SKM-1 (cell line): ENCODE results near the gene PPP3R2.
"Not testable (repeated sequence)": the region's sequence is repeated elsewhere in the genome, so short reads cannot be mapped to it uniquely, and the experiment has no call there.

ENCODE experiments used
- DNase-seq: peaks from one replicate; lab custom pipeline; 2025; ENCODE audit not compliant: unreplicated experiment; lab: John Stamatoyannopoulos, UW

Gene PPP3R2

DNA sequence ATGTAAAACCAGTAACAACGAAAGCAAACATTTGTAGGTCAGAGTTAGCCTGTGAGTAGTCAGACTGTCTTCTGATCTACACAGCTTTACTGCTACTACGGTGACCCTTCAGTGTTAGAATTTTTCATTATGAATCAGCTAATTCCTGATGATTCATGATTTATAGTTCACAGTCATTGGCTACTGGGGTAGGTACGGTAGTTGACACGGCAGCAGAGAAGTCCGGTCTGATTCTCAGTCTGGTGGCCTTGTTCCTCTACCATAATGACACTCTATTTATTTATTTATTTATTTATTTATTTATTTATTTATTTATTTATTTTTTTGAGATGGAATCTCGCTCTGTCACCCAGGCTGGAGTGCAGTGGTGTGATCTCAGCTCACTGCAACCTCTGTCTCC is 4.7 kb downstream of the PPP3R2 start:
- DNase-seq: not testable (repeated sequence)

DNA sequence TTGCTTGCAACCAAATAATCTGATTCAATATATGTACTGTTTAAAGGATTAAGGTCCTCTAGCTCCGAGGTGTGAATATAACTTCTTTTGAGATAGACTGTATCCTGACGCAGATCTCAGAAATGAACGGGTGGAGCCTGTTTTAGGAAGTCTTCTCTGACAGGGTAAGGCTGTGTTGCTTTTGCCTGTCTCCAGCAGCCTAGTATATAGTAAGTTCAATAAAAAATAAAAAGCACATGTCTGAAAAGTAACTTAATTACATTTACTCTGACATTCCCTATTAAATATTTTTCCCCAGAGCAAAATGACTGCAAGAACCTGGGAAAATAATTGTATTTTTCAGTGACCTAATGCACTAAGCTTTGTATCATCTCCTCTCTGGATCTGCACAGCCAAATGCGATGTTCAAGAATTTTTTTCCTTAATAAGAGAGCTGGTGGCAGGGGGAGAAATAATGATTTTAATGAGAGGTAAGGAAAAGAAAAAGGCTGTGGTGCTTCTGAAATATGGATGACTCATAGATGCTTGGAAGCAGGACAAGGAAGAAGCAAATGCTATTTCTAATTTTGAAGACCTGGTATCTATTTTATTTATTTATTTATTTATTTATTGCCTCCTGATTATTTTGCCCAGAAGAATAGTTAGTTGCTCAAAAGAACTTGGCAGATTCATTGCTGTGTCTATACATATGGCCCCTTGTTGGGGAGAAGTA is 7.3 kb downstream of the PPP3R2 start:
- DNase-seq: no peak

DNA sequence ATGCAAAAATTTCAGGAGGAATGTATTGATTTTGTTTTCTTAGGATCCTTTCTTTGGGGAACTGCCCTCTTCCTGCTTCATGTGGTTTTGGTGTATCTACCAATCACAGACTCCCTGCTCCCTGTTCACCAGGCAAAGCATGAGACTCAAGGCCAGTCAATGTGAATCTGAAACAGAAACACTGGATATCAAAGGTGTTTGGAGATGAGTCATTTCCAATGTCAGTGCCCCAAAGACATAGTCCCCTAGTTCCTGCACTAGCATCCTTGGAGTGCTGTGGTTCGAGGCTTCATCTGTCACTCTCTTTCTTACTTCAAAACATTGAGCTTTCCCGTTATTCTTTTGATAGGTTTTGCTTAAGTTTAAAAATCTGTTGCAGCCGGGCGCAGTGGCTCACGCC is 8.1 kb downstream of the PPP3R2 start:
- no peak for DNase-seq

DNA sequence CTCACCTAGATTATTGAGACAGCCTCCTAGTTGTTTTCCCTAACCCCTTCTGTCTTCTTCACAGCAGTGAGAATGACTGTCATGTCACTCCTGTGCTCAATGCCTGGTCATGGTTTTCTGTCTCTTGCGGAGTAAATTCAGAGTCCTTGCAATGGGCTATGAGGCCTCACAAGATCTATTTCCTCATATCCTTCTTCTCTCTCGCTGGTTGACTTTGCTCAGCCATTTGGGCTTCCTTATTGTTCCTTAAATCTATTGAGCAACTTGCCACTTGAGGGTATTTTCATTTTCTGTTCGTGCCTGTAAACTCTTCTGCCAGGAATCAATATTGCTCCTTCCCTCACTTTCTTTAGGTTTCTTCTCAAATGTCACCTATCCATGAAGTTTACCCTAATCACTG is 9.0 kb downstream of the PPP3R2 start:
- peak; percentile 42 for DNase-seq

DNA sequence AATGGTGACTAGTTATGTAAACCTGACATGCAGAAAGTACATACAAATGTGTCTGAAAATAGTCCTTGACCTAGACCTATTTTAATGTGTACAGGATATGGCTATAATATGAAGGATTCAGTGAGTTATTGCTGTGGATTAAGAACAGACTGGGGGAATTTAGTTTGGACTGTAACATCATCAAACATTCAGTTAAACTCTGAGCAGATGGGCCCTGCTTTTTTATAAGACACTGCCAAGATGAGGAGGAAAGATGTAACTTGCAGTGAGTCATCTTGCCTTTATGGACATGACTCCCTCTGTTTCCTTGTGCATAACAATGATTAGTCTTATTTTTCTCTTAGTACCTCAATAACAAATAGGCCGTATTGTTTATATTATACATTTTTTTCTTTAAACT is 12.2 kb downstream of the PPP3R2 start:
- no peak for DNase-seq

DNA sequence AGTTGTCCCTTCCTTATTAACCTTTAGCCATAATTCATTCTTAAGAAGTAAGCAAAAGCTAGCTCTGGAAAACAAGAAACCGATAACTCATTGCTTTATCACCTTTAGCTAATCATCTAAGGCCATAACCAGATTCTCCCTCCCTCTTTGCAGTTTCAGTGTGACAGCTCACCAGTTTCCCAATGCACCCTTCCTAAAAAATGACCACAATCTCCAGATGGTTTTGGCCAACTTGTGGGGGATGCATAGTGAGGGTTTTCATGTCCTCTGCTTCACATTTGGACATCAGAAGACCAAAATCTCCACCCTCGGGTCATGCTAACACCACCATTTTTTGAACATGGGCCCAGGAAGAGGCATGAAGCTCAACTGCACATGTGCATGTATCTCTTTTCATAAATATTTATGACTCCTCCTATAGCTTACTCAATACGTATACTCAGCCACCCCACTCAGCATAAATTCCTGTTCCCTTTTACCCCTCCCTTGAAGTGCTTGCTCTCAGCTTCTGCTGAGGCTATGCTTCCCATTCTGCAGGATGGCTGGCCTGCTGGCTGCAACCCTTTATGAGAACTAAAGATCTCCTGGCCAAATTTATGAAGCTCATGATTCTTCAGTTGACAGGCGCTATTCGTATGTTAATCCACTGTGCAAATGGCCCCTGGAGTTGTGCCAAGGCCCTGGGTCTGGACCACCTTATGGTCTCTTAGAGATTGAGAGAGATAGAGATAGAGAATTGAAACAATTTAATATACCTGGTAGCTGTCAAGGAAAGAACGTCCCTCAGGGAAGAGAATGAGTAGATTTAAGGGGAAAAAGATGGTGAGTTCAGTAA is 14.8 kb downstream of the PPP3R2 start:
- DNase-seq: peak; percentile 25

DNA sequence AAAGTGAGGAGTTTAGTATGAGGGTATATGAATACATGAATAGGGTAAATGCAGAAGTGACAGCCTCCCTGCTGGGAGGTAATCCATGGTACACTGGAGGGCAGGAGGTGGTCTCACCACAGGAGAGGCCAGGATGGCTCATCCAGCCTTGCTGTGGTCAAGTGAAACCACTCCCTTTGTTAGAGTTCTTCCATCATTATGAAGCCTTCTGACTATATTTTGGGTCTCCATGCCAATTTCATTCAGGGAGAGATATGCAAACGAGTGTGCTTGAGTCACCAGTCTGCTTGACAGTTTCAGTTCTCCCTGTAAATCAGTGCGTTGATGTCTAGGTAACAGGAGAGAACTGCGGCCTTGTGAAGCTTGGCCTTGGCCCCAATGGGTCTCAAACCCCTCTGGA is 16.4 kb downstream of the PPP3R2 start:
- DNase-seq: no peak

DNA sequence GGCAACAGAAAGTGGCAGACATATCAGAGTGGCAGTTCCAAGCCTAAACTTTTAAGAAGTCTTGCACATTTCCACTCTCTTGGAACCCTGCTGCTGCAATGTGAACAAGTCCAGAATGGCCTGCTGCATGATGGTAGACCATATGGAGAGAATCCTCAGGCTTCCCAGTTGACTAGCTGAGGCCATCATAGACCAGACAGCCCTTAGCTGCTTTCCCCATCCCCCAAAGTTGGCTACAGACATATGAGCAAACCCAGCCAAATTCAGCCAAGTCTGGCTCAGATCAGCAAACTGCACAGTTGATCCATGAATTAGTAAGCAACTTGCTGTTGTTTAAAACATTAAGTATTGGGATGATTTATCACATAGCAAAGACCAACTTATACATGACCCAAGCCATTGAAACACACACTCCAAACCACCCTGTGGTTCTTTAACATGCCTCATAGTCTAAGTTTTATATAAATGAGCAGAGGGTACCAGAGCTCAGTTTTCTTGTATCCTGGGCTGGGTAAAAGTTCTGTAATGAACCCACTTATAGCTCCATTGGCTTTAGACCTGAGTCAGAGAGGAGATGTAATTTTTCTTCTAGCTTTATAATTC is 19.9 kb downstream of the PPP3R2 start:
- no peak for DNase-seq

DNA sequence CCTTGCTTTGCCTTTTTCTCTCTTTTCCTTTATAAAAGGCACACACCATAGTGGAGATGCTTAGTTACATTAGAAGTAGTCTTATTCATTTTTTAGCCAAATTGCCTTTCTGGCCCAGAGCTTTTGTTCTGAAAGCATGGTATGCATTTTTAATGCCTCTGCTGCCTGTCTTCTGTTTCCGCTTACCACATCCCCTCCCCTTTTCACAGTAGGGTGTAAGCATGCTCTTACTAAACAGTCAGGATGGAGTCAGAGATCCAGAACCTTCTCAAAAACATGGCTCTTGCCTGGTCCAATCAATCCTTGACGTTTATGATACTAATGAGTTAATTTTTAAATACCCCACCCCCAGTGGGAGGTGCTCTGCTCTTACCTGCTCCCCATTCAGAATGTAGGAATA is 22.5 kb downstream of the PPP3R2 start:
- no peak for DNase-seq

DNA sequence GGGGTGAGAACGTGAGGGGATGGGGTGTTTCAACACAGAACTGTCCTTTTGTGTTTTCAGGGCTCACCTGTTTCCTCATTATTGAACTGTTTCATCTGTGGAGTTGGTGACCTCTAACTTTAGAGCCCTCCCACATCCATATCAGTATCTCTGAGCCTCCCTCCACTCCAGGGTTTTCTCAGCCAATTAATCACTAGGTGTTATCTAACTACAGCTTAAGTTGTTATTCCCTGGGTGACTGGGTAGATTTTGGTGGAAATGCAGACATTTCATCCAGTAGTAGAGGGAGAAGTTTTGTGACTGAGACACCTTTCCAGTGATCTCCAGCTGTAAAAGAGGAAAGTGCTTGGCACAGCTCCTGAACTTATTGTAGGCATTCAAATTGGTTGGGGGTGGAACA is 23.7 kb downstream of the PPP3R2 start:
- DNase-seq: no peak

DNA sequence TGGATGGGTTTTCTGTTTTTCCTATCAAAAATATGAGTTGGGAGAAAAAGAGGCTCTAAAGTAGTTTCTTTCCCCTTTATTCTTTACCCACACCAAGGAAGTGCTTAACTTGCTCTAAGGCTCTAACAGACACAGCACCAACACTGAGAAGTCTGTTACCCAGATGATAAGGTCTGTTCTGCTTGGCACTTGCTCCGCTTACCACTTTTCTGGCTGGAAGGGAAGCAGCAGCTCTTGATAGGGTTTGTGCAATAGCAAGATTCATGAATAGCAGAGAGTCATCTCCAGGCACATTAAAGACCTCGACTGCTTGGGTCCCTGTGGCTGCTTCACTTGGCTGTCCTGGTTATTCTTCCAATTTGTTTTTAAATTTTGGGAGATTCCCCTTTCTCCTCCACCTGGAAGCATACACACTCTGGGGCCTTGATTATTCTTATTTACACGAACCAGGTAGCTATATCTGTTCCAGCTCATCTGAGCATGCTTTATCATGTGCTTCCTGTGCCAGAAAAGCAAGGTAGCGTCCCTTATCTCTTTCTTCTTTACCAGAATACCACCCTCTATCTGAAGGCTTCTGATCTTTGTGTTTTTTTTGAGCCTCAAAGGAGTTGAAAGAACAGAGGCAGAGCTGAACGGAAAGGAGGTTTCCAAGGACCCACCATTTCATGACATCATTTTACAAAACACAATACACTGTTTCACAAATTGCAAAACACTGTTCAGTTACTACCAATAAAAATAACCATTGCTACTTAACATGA is 24.8 kb downstream of the PPP3R2 start:
- no peak for DNase-seq

DNA sequence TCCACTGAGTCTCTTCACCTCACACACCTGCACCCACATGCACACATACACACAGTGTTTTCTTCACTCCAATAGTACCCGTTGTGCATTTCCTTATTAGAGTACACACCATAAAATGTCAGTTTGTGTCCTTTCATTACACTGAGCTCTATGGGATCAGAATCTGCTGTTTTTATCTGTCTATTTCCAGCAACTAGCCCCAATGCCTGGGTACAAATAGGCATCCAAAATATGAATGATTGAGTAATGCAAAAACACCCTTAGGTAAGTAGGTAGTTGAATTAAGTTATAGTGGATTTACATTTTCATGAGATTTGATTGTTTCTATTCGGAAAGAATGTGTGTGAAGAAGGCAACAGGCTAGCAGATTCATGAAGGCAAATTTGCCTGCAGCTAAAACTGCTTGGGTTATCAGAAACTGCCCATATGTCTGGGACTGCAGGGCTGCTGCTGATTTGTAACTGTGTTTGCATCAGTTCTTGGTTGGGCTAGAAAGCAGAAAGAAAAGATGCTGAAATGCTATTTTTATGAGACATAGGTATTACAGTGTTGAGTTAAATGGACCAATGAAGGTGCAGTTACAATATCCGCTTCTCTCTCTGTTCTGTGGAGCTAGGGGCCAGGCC is 26.9 kb downstream of the PPP3R2 start:
- DNase-seq: no peak

DNA sequence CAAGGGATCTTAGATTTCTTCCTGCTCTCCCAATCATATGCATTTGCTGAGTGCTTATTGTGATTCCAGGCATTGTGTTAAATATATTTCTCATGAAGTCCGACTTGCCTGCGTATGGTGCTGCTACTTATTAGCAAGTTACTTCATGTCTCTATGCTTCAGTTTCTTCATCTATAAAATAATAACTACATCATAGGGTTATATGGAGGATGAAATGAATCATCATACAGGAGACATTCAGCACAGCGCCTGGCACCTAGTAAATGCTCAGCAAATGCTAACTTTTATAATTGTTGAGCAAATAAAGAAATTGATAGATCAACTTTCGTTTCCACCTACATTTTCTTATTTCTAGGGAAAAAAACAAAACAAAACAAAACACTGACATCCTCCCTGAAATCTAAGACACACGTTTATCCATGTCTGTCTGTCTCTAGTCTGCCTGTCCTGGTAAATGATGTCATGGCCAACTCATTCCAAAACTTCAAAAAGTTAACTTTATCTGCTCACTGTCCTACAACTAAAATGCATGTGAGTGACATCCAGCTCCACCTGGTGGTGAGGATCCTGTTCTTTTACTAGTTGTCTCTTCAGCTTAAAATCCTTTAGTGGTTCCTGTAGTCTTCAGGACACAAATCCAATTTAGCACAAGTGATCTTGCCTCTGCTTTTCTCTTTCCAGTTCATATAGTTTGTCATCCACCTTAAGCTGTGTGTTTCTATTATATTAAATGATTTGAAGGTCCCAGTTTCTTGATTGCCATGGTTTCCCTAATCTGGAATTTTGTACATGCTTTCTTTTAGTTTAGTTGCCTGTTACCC is 27.7 kb downstream of the PPP3R2 start:
- no peak for DNase-seq

DNA sequence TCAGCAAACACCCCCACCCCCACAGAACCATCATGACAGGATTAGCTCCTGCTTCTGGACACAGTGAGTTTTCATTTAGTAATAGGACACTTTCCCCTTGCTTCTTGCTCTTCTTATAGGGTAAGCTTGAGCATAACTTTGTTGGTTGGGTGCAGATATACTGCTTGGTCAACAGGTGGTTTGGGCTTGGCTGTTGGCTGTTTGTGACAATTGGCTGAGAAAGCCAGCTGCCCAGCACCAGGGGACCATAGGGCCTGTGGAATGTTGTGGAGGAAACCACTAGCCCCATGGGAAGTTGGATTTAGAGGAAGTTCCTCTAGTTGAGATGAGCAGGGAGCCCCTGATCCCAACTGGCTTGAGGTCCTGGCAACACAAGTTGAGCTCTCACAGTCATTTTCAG is 30.5 kb downstream of the PPP3R2 start:
- no peak for DNase-seq

DNA sequence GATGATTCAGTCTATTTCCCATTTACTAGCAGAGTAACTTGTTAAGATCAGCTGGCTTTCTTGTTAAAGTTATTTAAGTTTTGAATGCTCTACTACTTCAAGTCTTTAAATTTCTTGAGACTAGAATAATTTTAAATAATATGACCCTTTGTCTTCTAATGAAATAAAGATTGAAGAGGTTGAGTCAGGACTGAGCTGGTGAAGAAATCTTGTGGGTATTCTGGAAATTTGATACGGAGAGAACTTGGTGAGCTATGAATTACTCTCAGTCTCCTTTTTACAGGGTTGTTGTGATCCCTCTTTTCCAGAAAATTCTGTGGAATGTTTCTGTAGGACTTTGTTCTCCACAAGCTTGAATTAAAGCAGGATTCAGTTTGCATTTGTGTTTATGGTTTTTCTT is 31.8 kb downstream of the PPP3R2 start:
- no peak for DNase-seq

DNA sequence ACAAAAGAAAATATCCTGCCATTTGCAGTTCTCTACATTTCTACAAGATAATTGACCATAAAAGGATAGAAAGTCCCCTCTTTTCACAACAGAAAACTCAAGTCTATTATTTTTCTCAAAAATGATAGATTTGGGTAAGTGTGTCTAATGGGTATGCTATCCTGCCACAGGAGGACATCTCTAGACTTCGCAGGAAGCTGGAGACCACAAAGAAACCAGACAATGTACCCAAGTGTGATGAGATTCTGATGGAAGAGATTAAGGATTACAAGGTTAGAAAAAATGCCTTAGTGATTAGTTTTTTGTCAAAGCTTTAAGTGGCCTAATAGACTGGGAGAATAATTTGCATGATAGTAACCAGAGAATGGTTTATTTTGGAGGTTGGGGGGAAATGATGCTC is 33.0 kb downstream of the PPP3R2 start:
- DNase-seq: no peak

DNA sequence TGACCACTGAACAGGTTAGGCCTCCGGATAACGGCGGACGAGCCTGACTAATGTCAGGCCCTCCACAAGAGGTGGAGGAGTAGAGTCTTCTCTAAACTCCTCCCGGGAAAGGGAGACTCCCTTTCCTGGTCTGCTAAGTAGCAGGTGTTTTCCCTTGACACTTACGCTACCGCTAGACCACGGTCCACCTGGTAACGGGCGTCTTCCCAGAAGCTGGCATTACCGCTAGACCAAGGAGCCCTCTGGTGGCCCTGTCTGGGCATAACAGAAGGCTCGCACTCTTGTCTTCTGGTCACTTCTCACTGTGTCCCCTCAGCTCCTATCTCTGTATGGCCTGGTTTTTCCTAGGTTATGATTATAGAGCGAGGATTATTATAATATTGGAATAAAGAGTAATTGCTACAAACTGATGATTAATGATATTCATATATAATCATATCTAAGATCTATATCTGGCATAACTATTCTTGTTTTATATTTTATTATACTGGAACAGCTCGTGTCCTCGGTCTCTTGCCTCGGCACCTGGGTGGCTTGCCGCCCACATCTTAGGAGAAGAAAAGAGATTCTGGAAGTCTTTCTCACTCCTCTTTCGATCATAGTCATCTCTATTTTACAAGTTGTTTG is 45.2 kb downstream of the PPP3R2 start:
- DNase-seq: not testable (repeated sequence)

DNA sequence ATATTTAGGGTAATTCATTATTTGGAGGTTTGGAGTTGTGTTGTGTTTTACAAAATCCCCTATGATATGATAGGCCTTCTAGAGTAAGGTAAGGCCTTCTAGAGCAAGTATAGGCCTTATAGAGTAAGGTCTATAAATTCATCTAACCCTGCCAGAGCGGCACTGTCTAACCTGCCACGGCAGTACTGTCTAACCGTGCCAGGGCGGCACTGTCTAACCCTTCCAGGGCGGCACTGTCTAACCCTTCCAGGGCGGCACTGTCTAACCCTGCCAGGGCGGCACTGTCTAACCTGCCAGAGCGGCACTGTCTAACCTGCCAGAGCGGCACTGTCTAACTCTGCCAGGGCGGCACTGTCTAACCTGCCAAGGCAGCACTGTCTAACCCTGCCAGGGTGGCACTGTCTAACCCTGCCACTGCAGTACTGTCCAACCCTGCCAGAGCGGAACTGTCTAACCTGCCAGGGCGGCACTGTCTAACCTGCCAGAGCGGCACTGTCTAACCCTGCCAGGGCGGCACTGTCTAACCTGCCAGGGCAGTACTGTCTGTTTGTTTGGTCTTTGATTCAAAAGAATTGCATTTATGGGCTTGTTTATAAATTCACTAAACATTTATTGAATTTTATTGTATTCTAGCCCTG is 51.6 kb downstream of the PPP3R2 start:
- DNase-seq: no peak
